Measurements from ENCODE around the gene ZFAND3.

Gene ZFAND3

DNA sequence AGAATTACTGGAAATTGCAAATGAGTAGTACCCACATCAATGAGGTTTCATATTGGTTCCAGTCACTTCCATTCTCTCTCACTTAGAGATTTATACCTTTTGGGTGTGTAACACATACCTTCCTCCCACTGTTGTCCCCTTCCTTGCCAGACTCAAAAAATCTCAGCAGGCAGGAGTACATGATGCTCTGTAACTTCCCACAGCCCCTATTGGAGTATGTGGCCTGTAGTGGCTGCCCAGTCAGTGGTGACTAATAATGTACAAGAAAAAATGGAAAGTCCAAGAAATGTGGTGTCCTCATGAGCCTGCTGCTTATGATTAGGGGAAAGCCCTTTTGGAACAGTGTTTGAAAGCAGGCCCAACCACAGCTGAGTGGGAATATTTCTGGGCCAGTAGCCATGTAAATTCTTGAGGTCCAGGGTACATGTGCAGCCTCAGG, 312.0 kb downstream of the ZFAND3 start:
- H3K27ac ChIP-seq: no peak overlapping the region
- no peak for TF ChIP-seq ZFX (IDR thresholded peaks at IDR 0.05; ENCODE audit: borderline replicate concordance)
- TF ChIP-seq, protein P1, sequence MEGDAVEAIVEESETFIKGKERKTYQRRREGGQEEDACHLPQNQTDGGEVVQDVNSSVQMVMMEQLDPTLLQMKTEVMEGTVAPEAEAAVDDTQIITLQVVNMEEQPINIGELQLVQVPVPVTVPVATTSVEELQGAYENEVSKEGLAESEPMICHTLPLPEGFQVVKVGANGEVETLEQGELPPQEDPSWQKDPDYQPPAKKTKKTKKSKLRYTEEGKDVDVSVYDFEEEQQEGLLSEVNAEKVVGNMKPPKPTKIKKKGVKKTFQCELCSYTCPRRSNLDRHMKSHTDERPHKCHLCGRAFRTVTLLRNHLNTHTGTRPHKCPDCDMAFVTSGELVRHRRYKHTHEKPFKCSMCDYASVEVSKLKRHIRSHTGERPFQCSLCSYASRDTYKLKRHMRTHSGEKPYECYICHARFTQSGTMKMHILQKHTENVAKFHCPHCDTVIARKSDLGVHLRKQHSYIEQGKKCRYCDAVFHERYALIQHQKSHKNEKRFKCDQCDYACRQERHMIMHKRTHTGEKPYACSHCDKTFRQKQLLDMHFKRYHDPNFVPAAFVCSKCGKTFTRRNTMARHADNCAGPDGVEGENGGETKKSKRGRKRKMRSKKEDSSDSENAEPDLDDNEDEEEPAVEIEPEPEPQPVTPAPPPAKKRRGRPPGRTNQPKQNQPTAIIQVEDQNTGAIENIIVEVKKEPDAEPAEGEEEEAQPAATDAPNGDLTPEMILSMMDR (IDR thresholded peaks at IDR 0.05): no peak

DNA sequence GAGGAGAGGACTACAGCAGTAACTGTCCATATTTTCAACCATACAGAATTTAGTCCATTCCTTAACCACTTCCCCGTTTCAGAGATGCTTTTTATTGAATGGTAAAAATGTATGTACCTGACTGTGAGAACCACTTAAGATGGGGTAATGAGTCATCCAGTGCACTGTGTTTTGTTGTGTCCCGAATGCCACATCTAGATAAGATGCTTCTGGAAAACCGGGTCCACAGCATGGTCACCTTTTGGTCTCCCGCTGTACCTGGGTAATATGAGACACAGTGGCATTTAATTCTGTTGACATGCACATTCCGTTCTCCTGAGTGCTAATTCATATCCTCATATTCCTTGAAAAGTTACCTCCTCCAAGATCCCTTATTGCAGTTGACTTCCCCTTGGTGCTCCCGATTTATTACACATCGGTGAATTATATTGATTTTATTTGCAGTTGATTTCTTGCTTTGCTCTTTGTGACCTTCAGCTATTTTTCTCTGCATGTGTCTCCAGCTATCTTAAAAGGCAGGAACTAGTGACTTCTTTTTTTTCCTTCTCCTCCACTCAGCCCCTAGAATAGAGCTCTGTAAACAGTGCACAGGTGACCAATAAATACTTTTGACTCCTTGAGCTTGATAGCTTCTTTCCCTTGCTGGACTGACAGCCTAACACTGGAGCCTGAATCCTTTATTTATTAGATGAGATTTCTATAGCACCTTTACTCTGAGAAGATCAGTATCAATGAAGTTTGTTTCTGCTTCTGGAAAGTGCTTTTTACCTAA, 314.6 kb downstream of the ZFAND3 start:
- no peak overlapping the region for H3K27ac ChIP-seq
- TF ChIP-seq ZFX (IDR thresholded peaks at IDR 0.05; ENCODE audit: borderline replicate concordance): no peak
- TF ChIP-seq, protein P1 (IDR thresholded peaks at IDR 0.05): no peak

DNA sequence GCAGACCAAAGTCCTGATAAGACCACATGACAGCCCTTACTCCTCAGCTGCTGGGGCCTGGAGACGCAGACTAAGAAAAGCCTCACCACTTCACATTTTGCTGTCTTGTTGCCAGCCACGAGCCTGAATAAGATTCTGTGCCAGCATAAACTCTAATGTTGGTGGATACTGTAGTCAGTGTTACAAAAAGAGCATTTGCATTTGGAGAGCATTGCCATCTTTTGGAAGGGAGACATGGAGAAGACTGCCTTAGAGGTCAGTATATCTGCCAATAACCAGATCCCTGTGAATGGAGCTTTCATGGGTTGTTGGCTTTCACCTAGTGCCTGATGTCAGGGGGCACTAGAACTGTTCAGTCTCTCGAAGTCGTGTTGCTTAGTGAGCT, 315.2 kb downstream of the ZFAND3 start:
- TF ChIP-seq ZFX (IDR thresholded peaks at IDR 0.05; ENCODE audit: borderline replicate concordance): no peak
- TF ChIP-seq, protein P1 (IDR thresholded peaks at IDR 0.05): no peak
- no peak overlapping the region for H3K27ac ChIP-seq

DNA sequence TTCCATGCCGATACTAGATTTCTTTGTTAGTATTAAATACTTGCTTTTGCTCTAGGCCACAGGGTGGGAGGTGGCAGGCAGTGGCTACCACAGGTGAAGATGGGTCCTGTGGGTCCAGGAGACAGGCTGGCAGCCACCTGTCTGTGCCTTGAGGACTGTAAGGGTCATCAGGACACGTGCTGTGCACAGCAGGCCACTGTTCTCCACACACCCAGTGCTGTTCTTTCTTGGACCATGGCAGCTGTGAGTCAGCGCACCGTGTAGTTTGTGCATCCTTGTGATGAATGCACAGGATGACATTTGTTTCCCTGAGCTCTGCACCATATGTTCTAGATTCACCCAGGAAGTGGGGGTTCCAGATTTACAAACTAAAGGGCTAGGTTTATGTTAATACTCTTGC, 317.0 kb downstream of the ZFAND3 start:
- TF ChIP-seq ZFX (IDR thresholded peaks at IDR 0.05; ENCODE audit: borderline replicate concordance): no peak
- TF ChIP-seq, protein P1 (IDR thresholded peaks at IDR 0.05): no peak
- H3K27ac ChIP-seq: no peak overlapping the region

DNA sequence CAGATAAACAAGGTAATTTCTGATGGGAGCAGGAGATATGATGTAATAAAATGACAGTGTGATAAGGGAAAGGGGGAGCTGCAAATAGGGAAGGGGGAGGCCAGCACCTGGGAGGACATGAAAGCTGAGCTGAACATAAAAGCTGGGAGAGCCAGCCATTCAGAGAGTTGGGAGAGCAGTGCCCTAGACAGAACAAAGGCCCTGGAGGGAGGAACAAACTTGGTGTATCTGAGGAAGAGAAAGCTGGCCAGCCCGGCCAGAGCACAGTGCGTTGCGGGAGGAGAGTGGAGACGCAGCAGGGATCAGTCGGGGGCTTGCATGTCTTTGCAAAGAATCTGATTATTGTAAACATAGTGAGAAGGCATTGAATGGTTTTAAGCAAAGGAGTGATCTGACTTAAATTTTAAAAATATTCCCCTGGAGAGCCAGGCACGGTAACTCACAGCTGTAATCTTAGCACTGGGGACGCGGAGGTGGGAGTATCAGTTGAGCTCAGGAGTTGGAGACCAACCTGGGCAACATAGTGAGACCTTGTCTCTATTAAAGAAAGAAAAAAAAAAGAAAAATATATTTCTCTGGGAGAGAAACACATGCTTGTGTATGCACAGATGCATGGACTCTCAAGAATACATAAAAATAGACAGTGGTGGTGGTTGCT, 318.2 kb downstream of the ZFAND3 start:
- no peak overlapping the region for H3K27ac ChIP-seq
- TF ChIP-seq, protein P1 (IDR thresholded peaks at IDR 0.05): no peak
- TF ChIP-seq ZFX (IDR thresholded peaks at IDR 0.05; ENCODE audit: borderline replicate concordance): no peak

DNA sequence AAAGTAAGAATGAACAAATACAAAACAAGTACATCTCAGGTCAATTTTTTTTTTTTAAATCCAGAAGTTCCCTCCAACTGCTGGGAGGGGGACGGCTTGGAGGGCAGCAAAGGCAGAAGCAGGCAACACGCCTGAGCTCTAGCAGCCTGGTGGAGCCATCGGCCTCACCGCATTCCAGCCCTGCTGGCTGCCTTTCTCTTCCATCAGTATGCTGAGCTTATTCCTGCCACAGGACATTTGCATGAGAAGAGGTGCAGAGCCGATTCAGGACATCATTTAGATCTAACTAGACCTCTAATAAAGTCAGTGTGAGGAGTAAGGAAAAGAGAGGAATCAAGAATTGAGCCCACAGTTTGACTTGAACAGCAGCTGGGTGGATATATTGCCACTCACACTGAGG, 318.8 kb downstream of the ZFAND3 start:
- H3K27ac ChIP-seq: no peak overlapping the region
- TF ChIP-seq ZFX (IDR thresholded peaks at IDR 0.05; ENCODE audit: borderline replicate concordance): no peak
- TF ChIP-seq, protein P1 (IDR thresholded peaks at IDR 0.05): no peak

DNA sequence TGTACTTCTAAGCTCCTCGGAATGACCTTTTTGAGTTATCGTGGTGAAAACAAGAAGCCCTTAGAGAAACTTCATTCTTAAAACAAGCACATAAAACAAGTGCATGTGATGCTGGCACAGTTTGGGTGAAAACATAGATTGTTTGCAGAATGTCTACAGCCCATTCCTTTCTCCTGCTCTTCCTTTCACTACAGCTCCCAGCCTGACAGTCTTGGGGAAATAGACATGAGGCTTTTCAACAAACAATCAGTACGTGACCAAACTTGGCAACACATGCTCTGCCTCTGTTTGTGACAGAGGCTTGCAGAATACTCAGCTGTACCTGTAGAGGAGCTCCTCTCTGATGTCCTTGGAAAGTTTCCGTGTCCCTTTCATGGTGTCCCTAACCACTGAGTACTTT, 321.6 kb downstream of the ZFAND3 start:
- TF ChIP-seq, protein P1 (IDR thresholded peaks at IDR 0.05): no peak
- no peak for TF ChIP-seq ZFX (IDR thresholded peaks at IDR 0.05; ENCODE audit: borderline replicate concordance)
- H3K27ac ChIP-seq: no peak overlapping the region
